GM12878 (cell line): Measurements from ENCODE around the gene CCDC150. TPM values are rescaled to one million over a fixed set of nuclear protein-coding genes. Genes with fewer than 3 reads are reported as not detected.

Experiments
- ATAC-seq: fragments of 200-7000 bp; cut with Tn5 transposase; 3 replicates; pipeline ENCODE4 v1.9.1; 2020; ENCODE audit warnings: mild to moderate bottlenecking, moderate library complexity
- BruUV-seq: library from RNA; stranded (reverse); fragments of 400-500 nt; replicated peaks from 2 replicates; lab custom pipeline; 2021; lab: Mats Ljungman, UMichigan
- CTCF ChIA-PET: fragments of 300-600 bp; sonication (Branson Sonifier 250); formaldehyde crosslinking; extraction: SDS; loops from one replicate; lab custom pipeline; 2021; ENCODE audit warnings: inconsistent platforms; lab: Yijun Ruan, JAX
- POLR2A ChIA-PET: fragments of 350-600 bp; formaldehyde crosslinking; extraction: SDS; loops from one replicate; lab custom pipeline; 2021; ENCODE audit warnings: inconsistent platforms; lab: Charles Lee
- RAD21 ChIA-PET: fragments of 300-600 bp; sonication (Branson Sonifier 250); formaldehyde crosslinking; loops from one replicate; lab custom pipeline; 2023; ENCODE audit warnings: antibody characterized with exemption; ENCODE audit not compliant: unreplicated experiment; lab: Charles Lee
- SMC1A ChIA-PET: fragments of 300-600 bp; sonication (Branson Sonifier 250); formaldehyde crosslinking; loops from one replicate; lab custom pipeline; 2023; ENCODE audit not compliant: unreplicated experiment, uncharacterized antibody; lab: Charles Lee
- DNase-seq: peaks from one replicate; pipeline ENCODE4 v3.0.0-alpha.2; 2011; ENCODE audit warnings: low read depth, low spot score
- FAIRE-seq: peaks from 3 replicates; lab custom pipeline; 2011; peaks lifted over from hg19 to GRCh38; lab: Jason Lieb, UNC
- H2AFZ ChIP-seq: 2 replicates; pipeline ENCODE4 v1.6.0; 2011; ENCODE audit warnings: low read depth, low read length, control low read depth; ENCODE audit not compliant: control insufficient read depth
- H3K27ac ChIP-seq: 2 replicates; pipeline ENCODE4 v1.5.1; 2011; ENCODE audit warnings: control low read depth; ENCODE audit not compliant: control insufficient read depth, insufficient read depth
- H3K27me3 ChIP-seq, 2 experiments: replicated peaks in 1 of 2; 2 replicates each; pipeline versions ENCODE4 v1.6.0 to v1.6.1; 2011; ENCODE audit warnings: low read length in 1 of 2; ENCODE audit not compliant: control insufficient read depth in 2 of 2, insufficient read depth in 2 of 2
- H3K36me3 ChIP-seq, 2 experiments: 2 replicates each; pipeline ENCODE4 v1.5.1; 2011; ENCODE audit warnings: low read length in 1 of 2; ENCODE audit not compliant: control insufficient read depth in 2 of 2, insufficient read depth in 2 of 2
- H3K4me1 ChIP-seq: 2 replicates; pipeline ENCODE4 v1.6.1; 2011; ENCODE audit warnings: mild to moderate bottlenecking, low read length, moderate library complexity, mixed read lengths; ENCODE audit not compliant: control insufficient read depth, insufficient read depth
- H3K4me2 ChIP-seq: 2 replicates; pipeline ENCODE4 v1.6.0; 2011; ENCODE audit warnings: control low read depth; ENCODE audit not compliant: control insufficient read depth, insufficient read depth
- H3K4me3 ChIP-seq: fragments of 200-600 bp; sonication (generic); 2 replicates; pipeline ENCODE4 v1.5.1; 2016
- H3K79me2 ChIP-seq: 2 replicates; pipeline ENCODE4 v1.6.0; 2011; ENCODE audit warnings: low read length; ENCODE audit not compliant: control insufficient read depth, insufficient read depth
- H3K9ac ChIP-seq: 2 replicates; pipeline ENCODE4 v1.8.0; 2011; ENCODE audit warnings: low read length, control low read depth, mixed read lengths; ENCODE audit not compliant: control insufficient read depth, insufficient read depth
- H3K9me3 ChIP-seq: replicated peaks from 3 replicates; pipeline ENCODE4 v1.5.1; 2011; ENCODE audit warnings: mild to moderate bottlenecking, low read length; ENCODE audit not compliant: control insufficient read depth, insufficient read depth
- H4K20me1 ChIP-seq: 2 replicates; pipeline ENCODE4 v1.6.0; 2011; ENCODE audit not compliant: control insufficient read depth, insufficient read depth
- ATF7 ChIP-seq: fragments of 450-650 bp; IDR thresholded peaks from 2 replicates; pipeline ENCODE4 v1.6.1; 2016; ENCODE audit warnings: low read depth, mild to moderate bottlenecking
- CBX5 ChIP-seq: sonication (generic); IDR thresholded peaks from 2 replicates; pipeline ENCODE4 v1.6.1; 2016; ENCODE audit warnings: low read depth, moderate library complexity, mild to moderate bottlenecking, inconsistent platforms
- ESRRA ChIP-seq: IDR thresholded peaks from 2 replicates; pipeline ENCODE4 v1.6.1; 2012; ENCODE audit warnings: mild to moderate bottlenecking, low read length, improper control_type of control experiment
- HDAC6 ChIP-seq: fragments of 200-600 bp; sonication (generic); IDR thresholded peaks from one replicate; pipeline ENCODE4 v1.8.0; 2017; ENCODE audit warnings: antibody characterized with exemption; ENCODE audit not compliant: unreplicated experiment
- NFIC ChIP-seq: IDR thresholded peaks from 2 replicates; pipeline ENCODE4 v1.6.1; 2012; ENCODE audit warnings: low read depth, mild to moderate bottlenecking, inconsistent platforms, low read length, moderate library complexity
- ZBTB4 ChIP-seq: fragments of 450-650 bp; formaldehyde crosslinking; IDR thresholded peaks from 2 replicates; pipeline ENCODE4 v1.4.0; 2022; ENCODE audit warnings: mild to moderate bottlenecking, moderate library complexity
- ZBTB40 ChIP-seq: fragments of 450-650 bp; IDR thresholded peaks from 2 replicates; pipeline ENCODE4 v1.6.1; 2016; ENCODE audit warnings: mild to moderate bottlenecking, moderate library complexity, borderline replicate concordance
- WGBS: methylation state at CpG from one replicate; pipeline ENCODE4 v1.1.6; 2016; ENCODE audit warnings: low lambda C conversion rate; ENCODE audit not compliant: insufficient replicate concordance, insufficient coverage; ENCODE audit errors: missing lambda C conversion rate; 5-methylcytosine and 5-hydroxymethylcytosine counted together
- in situ Hi-C: fragments of 300-500 bp; cut with MboI; formaldehyde crosslinking; loops from 9 replicates; pipeline ENCODE4 v1.14.3; 2018; ENCODE audit warnings: mixed read lengths
- intact Hi-C: fragments of 100-400 bp; cut with micrococcal nuclease; formaldehyde crosslinking; loops from one replicate; pipeline ENCODE4 v1.14.2; 2022; ENCODE audit not compliant: unreplicated experiment
- polyA plus RNA-seq, 11 experiments: library from polyadenylated mRNA; depleted of rRNA in 4 of 11; unstranded in 6 of 11; stranded (reverse) in 5 of 11; fragments of >200 nt; fragmentation: Nextera tagmentation in 4 of 11; fragmentation: Illumina TruSeq in 1 of 11; extraction: Ambion mirVana in 4 of 11; extraction: Trizol in 1 of 11; gene quantifications; 1 replicate in 1 of 11; 2 replicates in 10 of 11; pipeline versions ENCODE4 v1.2.1 to v1.2.3, GENCODE V29; 2011 to 2016; ENCODE audit warnings: inconsistent platforms in 2 of 11, missing spikeins in 2 of 11, low read depth in 1 of 11
- total RNA-seq, 4 experiments: library from RNA; depleted of rRNA in 3 of 4; stranded (reverse); fragments of >200 nt in 3 of 4; fragmentation: Illumina TruSeq in 1 of 4; extraction: Trizol in 1 of 4; gene quantifications; 2 replicates each; pipeline versions ENCODE4 v1.2.1 to v1.2.3, GENCODE V29; 2013 to 2021
- TF ChIP-seq, protein P1 (sequence below): IDR thresholded peaks from 2 replicates; pipeline ENCODE4 v1.6.1; 2012; ENCODE audit warnings: low read depth, low read length, improper control_type of control experiment
- TF ChIP-seq, protein P2 (sequence below): fragments of 450-650 bp; IDR thresholded peaks from 2 replicates; pipeline ENCODE4 v1.6.1; 2017; ENCODE audit warnings: mild to moderate bottlenecking, moderate library complexity

CCDC150 gene
- total and polyA plus RNA-seq, 10 of the 15 experiments (the other 5 are each of a cell fraction or from before 2014, with no cell fraction given), result 11.6 to 27.7 (median 19.6) TPM

- ChIA-PET SMC1A (interaction anchor here (0.9 to 1.7 kb wide), 2 partner anchors 10 to 14 kb away, joined by 3 read pairs; no protein-coding TSS in a partner anchor), CTCF (no interaction called here), RAD21 (no interaction called here), POLR2A (no interaction called here)
- 100% methylated on average over 1 of the region's 1 CpG for whole genome bisulfite sequencing
- H3K4me2 ChIP-seq, result no peak overlapping the region
- H2AFZ ChIP-seq, result no peak overlapping the region
- ATAC-seq (no peak), DNase-seq (no peak), FAIRE-seq (no peak)
- H3K27ac ChIP-seq, result no peak overlapping the region
- H3K9me3 ChIP-seq, result peaks cover 49% of the 10 kb centered on the region
- BruUV-seq, result no TSS peak
- in situ Hi-C loops (no loop called here), intact Hi-C loops (no loop called here)
- peaks cover 3 to 6% of the 10 kb centered on the region in 2 experiments; a peak in 3 of 4 replicates for H3K36me3 ChIP-seq
- no peak overlapping the region for H3K4me3 ChIP-seq
- no peaks in the 10 kb centered on the region for H3K27me3 ChIP-seq
- no peak overlapping the region for H3K9ac ChIP-seq
- H3K79me2 ChIP-seq, result no peaks in the 10 kb centered on the region
- no peaks in the 10 kb centered on the region for H4K20me1 ChIP-seq
- no peaks in the 10 kb centered on the region for H3K4me1 ChIP-seq
- TF ChIP-seq, protein P1, sequence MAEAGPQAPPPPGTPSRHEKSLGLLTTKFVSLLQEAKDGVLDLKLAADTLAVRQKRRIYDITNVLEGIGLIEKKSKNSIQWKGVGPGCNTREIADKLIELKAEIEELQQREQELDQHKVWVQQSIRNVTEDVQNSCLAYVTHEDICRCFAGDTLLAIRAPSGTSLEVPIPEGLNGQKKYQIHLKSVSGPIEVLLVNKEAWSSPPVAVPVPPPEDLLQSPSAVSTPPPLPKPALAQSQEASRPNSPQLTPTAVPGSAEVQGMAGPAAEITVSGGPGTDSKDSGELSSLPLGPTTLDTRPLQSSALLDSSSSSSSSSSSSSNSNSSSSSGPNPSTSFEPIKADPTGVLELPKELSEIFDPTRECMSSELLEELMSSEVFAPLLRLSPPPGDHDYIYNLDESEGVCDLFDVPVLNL, result no peak
- no peak for TF ChIP-seq HDAC6
- no peak for TF ChIP-seq ATF7
- TF ChIP-seq CBX5, result no peak
- no peak for TF ChIP-seq NFIC
- TF ChIP-seq ZBTB40, result no peak
- TF ChIP-seq ZBTB4, result no peak
- TF ChIP-seq, protein P2, sequence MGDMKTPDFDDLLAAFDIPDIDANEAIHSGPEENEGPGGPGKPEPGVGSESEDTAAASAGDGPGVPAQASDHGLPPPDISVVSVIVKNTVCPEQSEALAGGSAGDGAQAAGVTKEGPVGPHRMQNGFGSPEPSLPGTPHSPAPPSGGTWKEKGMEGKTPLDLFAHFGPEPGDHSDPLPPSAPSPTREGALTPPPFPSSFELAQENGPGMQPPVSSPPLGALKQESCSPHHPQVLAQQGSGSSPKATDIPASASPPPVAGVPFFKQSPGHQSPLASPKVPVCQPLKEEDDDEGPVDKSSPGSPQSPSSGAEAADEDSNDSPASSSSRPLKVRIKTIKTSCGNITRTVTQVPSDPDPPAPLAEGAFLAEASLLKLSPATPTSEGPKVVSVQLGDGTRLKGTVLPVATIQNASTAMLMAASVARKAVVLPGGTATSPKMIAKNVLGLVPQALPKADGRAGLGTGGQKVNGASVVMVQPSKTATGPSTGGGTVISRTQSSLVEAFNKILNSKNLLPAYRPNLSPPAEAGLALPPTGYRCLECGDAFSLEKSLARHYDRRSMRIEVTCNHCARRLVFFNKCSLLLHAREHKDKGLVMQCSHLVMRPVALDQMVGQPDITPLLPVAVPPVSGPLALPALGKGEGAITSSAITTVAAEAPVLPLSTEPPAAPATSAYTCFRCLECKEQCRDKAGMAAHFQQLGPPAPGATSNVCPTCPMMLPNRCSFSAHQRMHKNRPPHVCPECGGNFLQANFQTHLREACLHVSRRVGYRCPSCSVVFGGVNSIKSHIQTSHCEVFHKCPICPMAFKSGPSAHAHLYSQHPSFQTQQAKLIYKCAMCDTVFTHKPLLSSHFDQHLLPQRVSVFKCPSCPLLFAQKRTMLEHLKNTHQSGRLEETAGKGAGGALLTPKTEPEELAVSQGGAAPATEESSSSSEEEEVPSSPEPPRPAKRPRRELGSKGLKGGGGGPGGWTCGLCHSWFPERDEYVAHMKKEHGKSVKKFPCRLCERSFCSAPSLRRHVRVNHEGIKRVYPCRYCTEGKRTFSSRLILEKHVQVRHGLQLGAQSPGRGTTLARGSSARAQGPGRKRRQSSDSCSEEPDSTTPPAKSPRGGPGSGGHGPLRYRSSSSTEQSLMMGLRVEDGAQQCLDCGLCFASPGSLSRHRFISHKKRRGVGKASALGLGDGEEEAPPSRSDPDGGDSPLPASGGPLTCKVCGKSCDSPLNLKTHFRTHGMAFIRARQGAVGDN, result no peak
- no peak for TF ChIP-seq ESRRA
Measured at GRCh38 chr2:196652869-196653268, 13.4 kb downstream of the CCDC150 start.
